GM12878 (cell line): ENCODE data around the gene CEP78. TPM values are rescaled to one million over a fixed set of nuclear protein-coding genes. Genes with fewer than 3 reads are reported as not detected.

Source experiments
- ATAC-seq: fragments of 200-7000 bp; cut with Tn5 transposase; 3 replicates; pipeline ENCODE4 v1.9.1; 2020; ENCODE audit warnings: mild to moderate bottlenecking, moderate library complexity
- BruUV-seq: library from RNA; stranded (reverse); fragments of 400-500 nt; replicated peaks from 2 replicates; lab custom pipeline; 2021; lab: Mats Ljungman, UMichigan
- CTCF ChIA-PET: fragments of 300-600 bp; sonication (Branson Sonifier 250); formaldehyde crosslinking; extraction: SDS; loops from one replicate; lab custom pipeline; 2021; ENCODE audit warnings: inconsistent platforms; lab: Yijun Ruan, JAX
- POLR2A ChIA-PET: fragments of 350-600 bp; formaldehyde crosslinking; extraction: SDS; loops from one replicate; lab custom pipeline; 2021; ENCODE audit warnings: inconsistent platforms; lab: Charles Lee
- RAD21 ChIA-PET: fragments of 300-600 bp; sonication (Branson Sonifier 250); formaldehyde crosslinking; loops from one replicate; lab custom pipeline; 2023; ENCODE audit warnings: antibody characterized with exemption; ENCODE audit not compliant: unreplicated experiment; lab: Charles Lee
- SMC1A ChIA-PET: fragments of 300-600 bp; sonication (Branson Sonifier 250); formaldehyde crosslinking; loops from one replicate; lab custom pipeline; 2023; ENCODE audit not compliant: unreplicated experiment, uncharacterized antibody; lab: Charles Lee
- DNase-seq: peaks from one replicate; pipeline ENCODE4 v3.0.0-alpha.2; 2011; ENCODE audit warnings: low read depth, low spot score
- FAIRE-seq: peaks from 3 replicates; lab custom pipeline; 2011; peaks lifted over from hg19 to GRCh38; lab: Jason Lieb, UNC
- H2AFZ ChIP-seq: 2 replicates; pipeline ENCODE4 v1.6.0; 2011; ENCODE audit warnings: low read depth, low read length, control low read depth; ENCODE audit not compliant: control insufficient read depth
- H3K27ac ChIP-seq: 2 replicates; pipeline ENCODE4 v1.5.1; 2011; ENCODE audit warnings: control low read depth; ENCODE audit not compliant: control insufficient read depth, insufficient read depth
- H3K27me3 ChIP-seq, 2 experiments: replicated peaks in 1 of 2; 2 replicates each; pipeline versions ENCODE4 v1.6.0 to v1.6.1; 2011; ENCODE audit warnings: low read length in 1 of 2; ENCODE audit not compliant: control insufficient read depth in 2 of 2, insufficient read depth in 2 of 2
- H3K36me3 ChIP-seq, 2 experiments: 2 replicates each; pipeline ENCODE4 v1.5.1; 2011; ENCODE audit warnings: low read length in 1 of 2; ENCODE audit not compliant: control insufficient read depth in 2 of 2, insufficient read depth in 2 of 2
- H3K4me1 ChIP-seq: 2 replicates; pipeline ENCODE4 v1.6.1; 2011; ENCODE audit warnings: mild to moderate bottlenecking, low read length, moderate library complexity, mixed read lengths; ENCODE audit not compliant: control insufficient read depth, insufficient read depth
- H3K4me2 ChIP-seq: 2 replicates; pipeline ENCODE4 v1.6.0; 2011; ENCODE audit warnings: control low read depth; ENCODE audit not compliant: control insufficient read depth, insufficient read depth
- H3K4me3 ChIP-seq: fragments of 200-600 bp; sonication (generic); 2 replicates; pipeline ENCODE4 v1.5.1; 2016
- H3K79me2 ChIP-seq: 2 replicates; pipeline ENCODE4 v1.6.0; 2011; ENCODE audit warnings: low read length; ENCODE audit not compliant: control insufficient read depth, insufficient read depth
- H3K9ac ChIP-seq: 2 replicates; pipeline ENCODE4 v1.8.0; 2011; ENCODE audit warnings: low read length, control low read depth, mixed read lengths; ENCODE audit not compliant: control insufficient read depth, insufficient read depth
- H3K9me3 ChIP-seq: replicated peaks from 3 replicates; pipeline ENCODE4 v1.5.1; 2011; ENCODE audit warnings: mild to moderate bottlenecking, low read length; ENCODE audit not compliant: control insufficient read depth, insufficient read depth
- H4K20me1 ChIP-seq: 2 replicates; pipeline ENCODE4 v1.6.0; 2011; ENCODE audit not compliant: control insufficient read depth, insufficient read depth
- CBX3 ChIP-seq: fragments of 200-600 bp; sonication (generic); IDR thresholded peaks from 2 replicates; pipeline ENCODE4 v1.6.1; 2016; ENCODE audit warnings: low read depth, borderline replicate concordance
- FOXK2 ChIP-seq: fragments of 450-650 bp; IDR thresholded peaks from 2 replicates; pipeline ENCODE4 v1.6.1; 2017; ENCODE audit warnings: mild to moderate bottlenecking, moderate library complexity
- HCFC1 ChIP-seq: fragments of 150-350 bp; IDR thresholded peaks from 2 replicates; pipeline ENCODE4 v1.6.1; 2014; ENCODE audit warnings: low read length
- MEF2A ChIP-seq: IDR thresholded peaks from 2 replicates; pipeline ENCODE4 v1.6.1; 2011; ENCODE audit warnings: low read depth, mild to moderate bottlenecking, low read length, moderate library complexity; ENCODE audit not compliant: insufficient read depth
- MYC ChIP-seq: IDR thresholded peaks from 2 replicates; pipeline ENCODE4 v1.6.1; 2011; ENCODE audit warnings: mild to moderate bottlenecking, low read length, moderate library complexity, inconsistent platforms; ENCODE audit not compliant: insufficient read depth, insufficient replicate concordance, insufficient read length, severe bottlenecking
- NFYB ChIP-seq: IDR thresholded peaks from 2 replicates; pipeline ENCODE4 v1.6.1; 2011; ENCODE audit warnings: low read depth, mild to moderate bottlenecking, low read length, improper control_type of control experiment, moderate library complexity; ENCODE audit not compliant: insufficient read depth
- NR2C2 ChIP-seq: IDR thresholded peaks from 2 replicates; pipeline ENCODE4 v1.6.1; 2011; ENCODE audit warnings: borderline replicate concordance, low read depth; ENCODE audit not compliant: control insufficient read depth, insufficient read length
- PAX5 ChIP-seq: IDR thresholded peaks from 2 replicates; pipeline ENCODE4 v1.6.1; 2011; ENCODE audit warnings: low read depth, low read length, borderline replicate concordance
- STAT3 ChIP-seq: IDR thresholded peaks from 2 replicates; pipeline ENCODE4 v1.6.1; 2011; ENCODE audit warnings: low read depth, low read length, improper control_type of control experiment
- SUZ12 ChIP-seq: fragments of 200-600 bp; sonication (generic); IDR thresholded peaks from one replicate; pipeline ENCODE4 v1.6.1; 2018; ENCODE audit warnings: antibody characterized with exemption, mild to moderate bottlenecking; ENCODE audit not compliant: unreplicated experiment
- TARDBP ChIP-seq: IDR thresholded peaks from 2 replicates; pipeline ENCODE4 v1.6.1; 2016; ENCODE audit warnings: borderline replicate concordance
- ZNF24 ChIP-seq: fragments of 450-650 bp; IDR thresholded peaks from 2 replicates; pipeline ENCODE4 v1.6.1; 2017; ENCODE audit warnings: antibody characterized with exemption, mild to moderate bottlenecking
- ZSCAN29 ChIP-seq: fragments of 450-650 bp; IDR thresholded peaks from 2 replicates; pipeline ENCODE4 v1.6.1; 2017; ENCODE audit warnings: mild to moderate bottlenecking, moderate library complexity
- WGBS: methylation state at CpG from one replicate; pipeline ENCODE4 v1.1.6; 2016; ENCODE audit warnings: low lambda C conversion rate; ENCODE audit not compliant: insufficient replicate concordance, insufficient coverage; ENCODE audit errors: missing lambda C conversion rate; 5-methylcytosine and 5-hydroxymethylcytosine counted together
- in situ Hi-C: fragments of 300-500 bp; cut with MboI; formaldehyde crosslinking; loops from 9 replicates; pipeline ENCODE4 v1.14.3; 2018; ENCODE audit warnings: mixed read lengths
- intact Hi-C: fragments of 100-400 bp; cut with micrococcal nuclease; formaldehyde crosslinking; loops from one replicate; pipeline ENCODE4 v1.14.2; 2022; ENCODE audit not compliant: unreplicated experiment
- polyA plus RNA-seq, 11 experiments: library from polyadenylated mRNA; depleted of rRNA in 4 of 11; unstranded in 6 of 11; stranded (reverse) in 5 of 11; fragments of >200 nt; fragmentation: Nextera tagmentation in 4 of 11; fragmentation: Illumina TruSeq in 1 of 11; extraction: Ambion mirVana in 4 of 11; extraction: Trizol in 1 of 11; gene quantifications; 1 replicate in 1 of 11; 2 replicates in 10 of 11; pipeline versions ENCODE4 v1.2.1 to v1.2.3, GENCODE V29; 2011 to 2016; ENCODE audit warnings: inconsistent platforms in 2 of 11, missing spikeins in 2 of 11, low read depth in 1 of 11
- total RNA-seq, 4 experiments: library from RNA; depleted of rRNA in 3 of 4; stranded (reverse); fragments of >200 nt in 3 of 4; fragmentation: Illumina TruSeq in 1 of 4; extraction: Trizol in 1 of 4; gene quantifications; 2 replicates each; pipeline versions ENCODE4 v1.2.1 to v1.2.3, GENCODE V29; 2013 to 2021
- TF ChIP-seq, protein P1 (sequence below): IDR thresholded peaks from 2 replicates; pipeline ENCODE4 v1.6.1; 2011; ENCODE audit warnings: low read depth, mild to moderate bottlenecking, low read length, moderate library complexity, borderline replicate concordance; ENCODE audit errors: extremely low read depth

CEP78 gene
- total and polyA plus RNA-seq, 10 of the 15 experiments (the other 5 are each of a cell fraction or from before 2014, with no cell fraction given) = 4.1 to 44.9 (median 27.9) TPM

DNA sequence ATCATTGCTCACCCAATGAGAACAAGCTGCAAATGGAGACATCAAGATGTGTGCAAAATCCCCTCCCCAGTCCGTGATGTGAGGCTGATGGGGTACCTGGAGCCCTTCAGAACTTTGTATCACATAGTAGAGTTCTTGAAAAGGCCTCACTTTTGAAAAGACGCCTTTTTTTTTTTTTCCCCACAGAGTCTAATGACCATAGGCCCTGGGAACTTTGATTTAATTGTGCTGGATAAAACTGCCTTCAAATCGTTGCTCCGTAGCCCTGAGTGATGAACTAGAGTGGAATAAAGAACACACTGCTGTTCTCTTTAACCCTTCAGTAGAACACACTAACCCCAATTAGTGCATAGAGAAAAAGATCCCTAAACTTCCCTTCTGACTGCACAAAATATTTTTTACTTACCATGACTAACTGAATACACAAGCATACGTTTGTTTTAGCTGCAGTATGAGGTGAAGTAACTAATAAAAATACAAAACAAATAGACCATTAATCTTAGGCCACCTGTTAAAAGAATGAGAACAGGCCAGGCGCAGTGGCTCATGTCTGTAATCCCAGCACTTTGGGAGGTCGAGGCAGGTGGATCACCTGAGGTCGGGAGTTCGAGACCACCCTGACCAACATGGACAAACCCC, 76.1 kb downstream of the CEP78 start:
- Histone ChIP-seq H3K27ac (no peak overlapping the region), H3K4me1 (no peaks in the 10 kb centered on the region), H3K4me2 (no peak overlapping the region), H3K9me3 (no peaks in the 10 kb centered on the region), H3K79me2 (no peaks in the 10 kb centered on the region), H3K36me3 (peaks cover 2 to 5% of the 10 kb centered on the region in 2 experiments; a peak in 3 of 4 replicates), H3K4me3 (no peak overlapping the region), H3K27me3 (no peaks in the 10 kb centered on the region), H2AFZ (no peak overlapping the region), H3K9ac (no peak overlapping the region), H4K20me1 (no peaks in the 10 kb centered on the region)
- TF ChIP-seq ZNF24 (no peak), MYC (no peak), FOXK2 (no peak), PAX5 (no peak), STAT3 (no peak), MEF2A (no peak), CBX3 (no peak), NR2C2 (no peak), TARDBP (no peak), HCFC1 (no peak), ZSCAN29 (no peak), SUZ12 (no peak), NFYB (no peak)
- TF ChIP-seq, protein P1, sequence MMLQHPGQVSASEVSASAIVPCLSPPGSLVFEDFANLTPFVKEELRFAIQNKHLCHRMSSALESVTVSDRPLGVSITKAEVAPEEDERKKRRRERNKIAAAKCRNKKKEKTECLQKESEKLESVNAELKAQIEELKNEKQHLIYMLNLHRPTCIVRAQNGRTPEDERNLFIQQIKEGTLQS = no peak
- ChIA-PET RAD21 (no interaction called here), CTCF (no interaction called here), SMC1A (no interaction called here), POLR2A (no interaction called here)
- 82% methylated on average over 9 of the region's 9 CpGs for WGBS
- FAIRE-seq (no peak), ATAC-seq (no peak), DNase-seq (no peak)
- in situ Hi-C loops (no loop called here), intact Hi-C loops (no loop called here)
- no TSS peak for BruUV-seq
